WTC11 (cell line): ENCODE data around the gene MADD. TPM values are rescaled to one million over a fixed set of nuclear protein-coding genes. Genes with fewer than 3 reads are reported as not detected.
A peak's percentile ranks its signal among the peaks of the same experiment; 100 is the strongest.

Experiments used
- ATAC-seq: fragments of 200-7000 bp; cut with Tn5 transposase; 2 replicates; pipeline ENCODE4 v1.10.0; 2021; ENCODE audit warnings: mild to moderate bottlenecking, moderate library complexity
- CTCF ChIA-PET: fragments of 300-600 bp; sonication (Branson Sonifier 250); formaldehyde crosslinking; loops from one replicate; lab custom pipeline; 2021; ENCODE audit warnings: antibody characterized with exemption; lab: Charles Lee
- POLR2A ChIA-PET: fragments of 350-600 bp; sonication (Branson Sonifier 250); formaldehyde crosslinking; loops from one replicate; lab custom pipeline; 2021; ENCODE audit warnings: antibody characterized with exemption; lab: Charles Lee
- DNase-seq: peaks from one replicate; pipeline ENCODE4 v3.0.0; 2021; ENCODE audit warnings: low spot score
- H3K27ac Mint-ChIP-seq: 2 replicates; pipeline ENCODE4 v1.8.0; 2021; ENCODE audit warnings: mixed read lengths
- H3K27me3 Mint-ChIP-seq: 2 replicates; pipeline ENCODE4 v1.8.0; 2021; ENCODE audit warnings: low read depth, mild to moderate bottlenecking, moderate library complexity, mixed read lengths
- H3K36me3 Mint-ChIP-seq: 2 replicates; pipeline ENCODE4 v1.8.0; 2021; ENCODE audit warnings: mixed read lengths
- H3K4me1 Mint-ChIP-seq: 2 replicates; pipeline ENCODE4 v1.8.0; 2022; ENCODE audit warnings: mixed read lengths
- H3K4me3 Mint-ChIP-seq: 2 replicates; pipeline ENCODE4 v1.8.0; 2021; ENCODE audit warnings: mild to moderate bottlenecking, moderate library complexity, mixed read lengths
- H3K9me3 Mint-ChIP-seq: 2 replicates; pipeline ENCODE4 v1.8.0; 2021; ENCODE audit warnings: mixed read lengths
- ATF1 ChIP-seq: sonication (generic); formaldehyde crosslinking; IDR thresholded peaks from 2 replicates; pipeline ENCODE4 v1.8.1; 2023; ENCODE audit warnings: mild to moderate bottlenecking, moderate library complexity, missing genetic modification reagents
- ELF4 ChIP-seq: sonication (generic); formaldehyde crosslinking; IDR thresholded peaks from 2 replicates; pipeline ENCODE4 v1.8.1; 2022; ENCODE audit warnings: low read depth, mild to moderate bottlenecking, moderate library complexity, missing genetic modification reagents
- EMX1 ChIP-seq: fragments of 250-450 bp; sonication (Bioruptor Pico); IDR thresholded peaks from 2 replicates; pipeline ENCODE4 v1.8.0; 2021; ENCODE audit warnings: mild to moderate bottlenecking
- ESRRA ChIP-seq: sonication (generic); formaldehyde crosslinking; IDR thresholded peaks from 2 replicates; pipeline ENCODE4 v1.8.1; 2022; ENCODE audit warnings: mild to moderate bottlenecking, missing genetic modification reagents, borderline replicate concordance
- FOXK1 ChIP-seq: sonication (generic); formaldehyde crosslinking; IDR thresholded peaks from 2 replicates; pipeline ENCODE4 v1.8.0; 2022; ENCODE audit warnings: mild to moderate bottlenecking, moderate library complexity, missing genetic modification reagents
- GABPB1 ChIP-seq: sonication (generic); formaldehyde crosslinking; IDR thresholded peaks from 2 replicates; pipeline ENCODE4 v1.8.1; 2023; ENCODE audit warnings: mild to moderate bottlenecking, missing genetic modification reagents
- IRF2 ChIP-seq: sonication (generic); formaldehyde crosslinking; IDR thresholded peaks from 2 replicates; pipeline ENCODE4 v1.8.0; 2022; ENCODE audit warnings: low read depth, missing genetic modification reagents, borderline replicate concordance
- NFE2L1 ChIP-seq: sonication (generic); formaldehyde crosslinking; IDR thresholded peaks from 2 replicates; pipeline ENCODE4 v1.8.1; 2023; ENCODE audit warnings: missing genetic modification reagents
- TEAD1 ChIP-seq: sonication (generic); formaldehyde crosslinking; IDR thresholded peaks from 2 replicates; pipeline ENCODE4 v1.8.0; 2022; ENCODE audit warnings: mild to moderate bottlenecking, missing genetic modification reagents
- ZNF219 ChIP-seq: sonication (generic); formaldehyde crosslinking; IDR thresholded peaks from 2 replicates; pipeline ENCODE4 v1.8.0; 2023; ENCODE audit warnings: missing genetic modification reagents, mild to moderate bottlenecking, borderline replicate concordance
- ZNF423 ChIP-seq: fragments of 250-450 bp; sonication (Bioruptor Pico); IDR thresholded peaks from 2 replicates; pipeline ENCODE4 v2.1.2; 2022; ENCODE audit warnings: mild to moderate bottlenecking, moderate library complexity
- ZNF671 ChIP-seq: fragments of 250-450 bp; sonication (Bioruptor Pico); IDR thresholded peaks from 2 replicates; pipeline ENCODE4 v1.8.0; 2021; ENCODE audit warnings: mild to moderate bottlenecking
- total RNA-seq: library from RNA; stranded (reverse); gene quantifications from 3 replicates; pipeline ENCODE4 v1.2.3, GENCODE V29; 2021
- TF ChIP-seq, protein P1 (sequence below): sonication (generic); formaldehyde crosslinking; conservative IDR thresholded peaks from 2 replicates; pipeline ENCODE4 v1.8.1; 2022; ENCODE audit warnings: mild to moderate bottlenecking, missing genetic modification reagents
- TF ChIP-seq, protein P2 (sequence below): sonication (generic); formaldehyde crosslinking; IDR thresholded peaks from 2 replicates; pipeline ENCODE4 v1.8.1; 2023; ENCODE audit warnings: mild to moderate bottlenecking, missing genetic modification reagents, borderline replicate concordance
- TF ChIP-seq, protein P3 (sequence below): sonication (generic); formaldehyde crosslinking; IDR thresholded peaks from 2 replicates; pipeline ENCODE4 v1.8.1; 2022; ENCODE audit warnings: mild to moderate bottlenecking, moderate library complexity, missing genetic modification reagents
- TF ChIP-seq, protein P4 (sequence below): sonication (generic); formaldehyde crosslinking; IDR thresholded peaks from 2 replicates; pipeline ENCODE4 v1.8.1; 2022; ENCODE audit warnings: mild to moderate bottlenecking, missing genetic modification reagents, moderate library complexity, borderline replicate concordance
- TF ChIP-seq, protein P5 (sequence below): fragments of 250-450 bp; sonication (Bioruptor Pico); IDR thresholded peaks from 2 replicates; pipeline ENCODE4 v2.1.2; 2022; ENCODE audit warnings: mild to moderate bottlenecking, moderate library complexity
- TF ChIP-seq, protein P6 (sequence below): sonication (generic); formaldehyde crosslinking; IDR thresholded peaks from 2 replicates; pipeline ENCODE4 v1.8.0; 2022; ENCODE audit warnings: mild to moderate bottlenecking, missing genetic modification reagents

MADD gene
- total RNA-seq, 1 experiment from 2014 or later, result 47.5 TPM

DNA sequence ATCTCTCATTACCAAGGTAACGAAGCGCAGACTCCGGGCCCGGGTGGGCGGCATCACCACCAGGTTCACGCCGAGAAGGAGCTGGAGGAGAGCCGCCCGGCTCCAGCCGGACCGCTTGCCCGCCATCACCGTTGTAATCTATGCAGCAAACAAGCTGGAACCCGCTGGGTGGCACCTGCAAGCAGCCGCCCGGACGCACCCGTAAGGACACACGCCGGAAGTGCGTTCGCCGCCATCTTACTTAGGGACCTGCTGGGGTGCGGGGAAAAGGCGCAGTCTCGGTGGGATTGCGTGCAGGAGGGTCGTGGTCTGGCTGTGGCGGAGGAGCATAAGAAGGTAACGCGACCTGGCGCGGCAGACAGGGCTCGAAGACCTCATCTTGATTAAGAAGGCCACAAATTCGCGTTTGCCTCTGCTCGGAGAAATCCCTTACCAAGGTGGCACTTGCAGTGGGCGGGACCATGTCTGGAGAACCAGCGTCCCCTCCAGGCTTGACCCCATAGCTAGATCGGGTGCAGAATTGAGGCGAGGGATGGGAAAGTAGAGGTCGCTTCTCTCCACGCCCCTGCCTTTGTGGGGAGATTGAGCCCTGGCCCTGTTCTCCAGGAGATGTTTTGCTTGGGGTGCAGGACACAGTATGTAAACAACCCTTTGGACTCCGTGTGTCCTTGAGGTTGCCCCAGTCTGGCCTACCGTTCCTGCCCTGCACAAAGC lies 21.1 kb upstream of the MADD start, which contains the start of gene ACP2 (continued):
- TF ChIP-seq, protein P1, sequence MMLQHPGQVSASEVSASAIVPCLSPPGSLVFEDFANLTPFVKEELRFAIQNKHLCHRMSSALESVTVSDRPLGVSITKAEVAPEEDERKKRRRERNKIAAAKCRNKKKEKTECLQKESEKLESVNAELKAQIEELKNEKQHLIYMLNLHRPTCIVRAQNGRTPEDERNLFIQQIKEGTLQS, result no peak
- no peak for TF ChIP-seq IRF2 (CRISPR knock-in tag)
- TF ChIP-seq, all 79 proteins: peak for 36

DNA sequence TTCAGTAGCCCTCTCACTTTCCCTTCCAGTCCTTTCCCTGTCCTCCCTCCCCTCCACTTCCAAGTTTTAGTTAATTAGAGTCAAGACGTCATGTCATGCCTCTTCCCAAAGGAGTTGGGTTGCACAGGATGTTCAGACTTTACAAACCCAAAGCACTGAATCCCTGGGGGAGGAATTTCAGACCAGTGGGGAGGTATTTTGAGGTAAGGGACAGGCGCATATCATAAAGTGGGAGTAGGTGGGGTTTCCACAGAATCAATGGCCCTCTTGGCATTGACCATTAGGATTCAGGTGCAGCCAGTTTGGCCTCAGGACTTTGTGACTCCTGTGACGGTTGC lies 20.6 kb upstream of the MADD start:
- peak overlapping the region; percentile 98 for H3K4me3 Mint-ChIP-seq
- H3K4me1 Mint-ChIP-seq, result peaks cover 9% of the 10 kb centered on the region
- H3K36me3 Mint-ChIP-seq, result peaks cover 2% of the 10 kb centered on the region; the same call in 1 of the 2 replicates
- peak overlapping the region; percentile 100 for H3K27ac Mint-ChIP-seq
- POLR2A ChIA-PET, result interaction anchor here (0.6 to 2.4 kb wide), 6 partner anchors 9 to 70 kb away, joined by 3 to 44 read pairs (median 12); partner anchors contain the start of genes DDB2 and NR1H3
- H3K27me3 Mint-ChIP-seq, result no peaks in the 10 kb centered on the region
- no peak for TF ChIP-seq EMX1 (CRISPR knock-in tag)
- TF ChIP-seq, protein P2, sequence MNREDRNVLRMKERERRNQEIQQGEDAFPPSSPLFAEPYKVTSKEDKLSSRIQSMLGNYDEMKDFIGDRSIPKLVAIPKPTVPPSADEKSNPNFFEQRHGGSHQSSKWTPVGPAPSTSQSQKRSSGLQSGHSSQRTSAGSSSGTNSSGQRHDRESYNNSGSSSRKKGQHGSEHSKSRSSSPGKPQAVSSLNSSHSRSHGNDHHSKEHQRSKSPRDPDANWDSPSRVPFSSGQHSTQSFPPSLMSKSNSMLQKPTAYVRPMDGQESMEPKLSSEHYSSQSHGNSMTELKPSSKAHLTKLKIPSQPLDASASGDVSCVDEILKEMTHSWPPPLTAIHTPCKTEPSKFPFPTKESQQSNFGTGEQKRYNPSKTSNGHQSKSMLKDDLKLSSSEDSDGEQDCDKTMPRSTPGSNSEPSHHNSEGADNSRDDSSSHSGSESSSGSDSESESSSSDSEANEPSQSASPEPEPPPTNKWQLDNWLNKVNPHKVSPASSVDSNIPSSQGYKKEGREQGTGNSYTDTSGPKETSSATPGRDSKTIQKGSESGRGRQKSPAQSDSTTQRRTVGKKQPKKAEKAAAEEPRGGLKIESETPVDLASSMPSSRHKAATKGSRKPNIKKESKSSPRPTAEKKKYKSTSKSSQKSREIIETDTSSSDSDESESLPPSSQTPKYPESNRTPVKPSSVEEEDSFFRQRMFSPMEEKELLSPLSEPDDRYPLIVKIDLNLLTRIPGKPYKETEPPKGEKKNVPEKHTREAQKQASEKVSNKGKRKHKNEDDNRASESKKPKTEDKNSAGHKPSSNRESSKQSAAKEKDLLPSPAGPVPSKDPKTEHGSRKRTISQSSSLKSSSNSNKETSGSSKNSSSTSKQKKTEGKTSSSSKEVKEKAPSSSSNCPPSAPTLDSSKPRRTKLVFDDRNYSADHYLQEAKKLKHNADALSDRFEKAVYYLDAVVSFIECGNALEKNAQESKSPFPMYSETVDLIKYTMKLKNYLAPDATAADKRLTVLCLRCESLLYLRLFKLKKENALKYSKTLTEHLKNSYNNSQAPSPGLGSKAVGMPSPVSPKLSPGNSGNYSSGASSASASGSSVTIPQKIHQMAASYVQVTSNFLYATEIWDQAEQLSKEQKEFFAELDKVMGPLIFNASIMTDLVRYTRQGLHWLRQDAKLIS (CRISPR knock-in tag), result no peak
- no peak for TF ChIP-seq ATF1 (CRISPR knock-in tag)
- TF ChIP-seq GABPB1 (CRISPR knock-in tag), result no peak
- TF ChIP-seq, protein P3, sequence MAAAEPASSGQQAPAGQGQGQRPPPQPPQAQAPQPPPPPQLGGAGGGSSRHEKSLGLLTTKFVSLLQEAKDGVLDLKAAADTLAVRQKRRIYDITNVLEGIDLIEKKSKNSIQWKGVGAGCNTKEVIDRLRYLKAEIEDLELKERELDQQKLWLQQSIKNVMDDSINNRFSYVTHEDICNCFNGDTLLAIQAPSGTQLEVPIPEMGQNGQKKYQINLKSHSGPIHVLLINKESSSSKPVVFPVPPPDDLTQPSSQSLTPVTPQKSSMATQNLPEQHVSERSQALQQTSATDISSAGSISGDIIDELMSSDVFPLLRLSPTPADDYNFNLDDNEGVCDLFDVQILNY (CRISPR knock-in tag), result no peak
- TF ChIP-seq, protein P4, sequence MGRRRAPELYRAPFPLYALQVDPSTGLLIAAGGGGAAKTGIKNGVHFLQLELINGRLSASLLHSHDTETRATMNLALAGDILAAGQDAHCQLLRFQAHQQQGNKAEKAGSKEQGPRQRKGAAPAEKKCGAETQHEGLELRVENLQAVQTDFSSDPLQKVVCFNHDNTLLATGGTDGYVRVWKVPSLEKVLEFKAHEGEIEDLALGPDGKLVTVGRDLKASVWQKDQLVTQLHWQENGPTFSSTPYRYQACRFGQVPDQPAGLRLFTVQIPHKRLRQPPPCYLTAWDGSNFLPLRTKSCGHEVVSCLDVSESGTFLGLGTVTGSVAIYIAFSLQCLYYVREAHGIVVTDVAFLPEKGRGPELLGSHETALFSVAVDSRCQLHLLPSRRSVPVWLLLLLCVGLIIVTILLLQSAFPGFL (CRISPR knock-in tag), result no peak
- TF ChIP-seq, protein P5, sequence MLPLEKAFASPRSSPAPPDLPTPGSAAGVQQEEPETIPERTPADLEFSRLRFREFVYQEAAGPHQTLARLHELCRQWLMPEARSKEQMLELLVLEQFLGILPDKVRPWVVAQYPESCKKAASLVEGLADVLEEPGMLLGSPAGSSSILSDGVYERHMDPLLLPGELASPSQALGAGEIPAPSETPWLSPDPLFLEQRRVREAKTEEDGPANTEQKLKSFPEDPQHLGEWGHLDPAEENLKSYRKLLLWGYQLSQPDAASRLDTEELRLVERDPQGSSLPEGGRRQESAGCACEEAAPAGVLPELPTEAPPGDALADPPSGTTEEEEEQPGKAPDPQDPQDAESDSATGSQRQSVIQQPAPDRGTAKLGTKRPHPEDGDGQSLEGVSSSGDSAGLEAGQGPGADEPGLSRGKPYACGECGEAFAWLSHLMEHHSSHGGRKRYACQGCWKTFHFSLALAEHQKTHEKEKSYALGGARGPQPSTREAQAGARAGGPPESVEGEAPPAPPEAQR (CRISPR knock-in tag), result no peak
- no peak for TF ChIP-seq ZNF423 (CRISPR knock-in tag)
- no peak for TF ChIP-seq NFE2L1 (CRISPR knock-in tag)
- TF ChIP-seq ESRRA, result no peak
- TF ChIP-seq, protein P6, sequence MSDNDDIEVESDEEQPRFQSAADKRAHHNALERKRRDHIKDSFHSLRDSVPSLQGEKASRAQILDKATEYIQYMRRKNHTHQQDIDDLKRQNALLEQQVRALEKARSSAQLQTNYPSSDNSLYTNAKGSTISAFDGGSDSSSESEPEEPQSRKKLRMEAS (CRISPR knock-in tag), result no peak
- TF ChIP-seq ELF4, result no peak
- TF ChIP-seq ZNF219 (CRISPR knock-in tag), result no peak
- no peak for TF ChIP-seq TEAD1
- no peak for TF ChIP-seq ZNF671
- TF ChIP-seq FOXK1, result no peak
- TF ChIP-seq, all 79 proteins: peak for 0
- CTCF ChIA-PET, result interaction anchor here (0.5 to 4.9 kb wide), 13 partner anchors 10 to 310 kb away, joined by 3 to 120 read pairs (median 11); partner anchors contain the start of genes DDB2 and NR1H3
- ATAC-seq (no peak), DNase-seq (no peak)
- no peaks in the 10 kb centered on the region for H3K9me3 Mint-ChIP-seq
